ENCODE results near the gene ASIC3.

Gene ASIC3

GRCh38 chr7:151085691-151086620 is 37.6 kb downstream of the ASIC3 start, which contains the start of gene AGAP3:
Gene AGAP3, plus strand, starts transcription at chr7:151086475. Its CDS starts 267 bp downstream, at chr7:151086742.
- peak; percentile 35 to 47 for DNase-seq (ENCODE audit: low read depth in 2 of 2)

DNA sequence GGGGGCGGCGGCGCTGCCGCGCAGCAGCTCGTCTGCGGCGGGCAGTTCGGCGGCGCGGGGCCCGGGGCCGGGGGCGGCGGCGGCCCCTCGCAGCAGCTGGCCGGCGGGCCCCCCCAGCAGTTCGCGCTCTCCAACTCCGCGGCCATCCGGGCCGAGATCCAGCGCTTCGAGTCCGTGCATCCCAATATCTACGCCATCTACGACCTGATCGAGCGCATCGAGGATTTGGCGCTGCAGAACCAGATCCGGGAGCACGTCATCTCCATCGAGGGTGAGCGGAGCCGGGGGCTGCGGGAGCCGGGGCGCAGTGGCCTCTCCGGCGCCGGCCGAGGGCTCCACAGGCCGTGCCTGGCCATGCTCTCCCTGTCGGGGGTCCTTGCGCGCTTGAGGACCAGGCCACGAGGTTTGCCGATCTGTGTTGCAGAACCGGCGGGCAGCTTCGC is 38.5 kb downstream of the ASIC3 start:
- DNase-seq (ENCODE audit: low read depth in 2 of 2) = no peak

DNA sequence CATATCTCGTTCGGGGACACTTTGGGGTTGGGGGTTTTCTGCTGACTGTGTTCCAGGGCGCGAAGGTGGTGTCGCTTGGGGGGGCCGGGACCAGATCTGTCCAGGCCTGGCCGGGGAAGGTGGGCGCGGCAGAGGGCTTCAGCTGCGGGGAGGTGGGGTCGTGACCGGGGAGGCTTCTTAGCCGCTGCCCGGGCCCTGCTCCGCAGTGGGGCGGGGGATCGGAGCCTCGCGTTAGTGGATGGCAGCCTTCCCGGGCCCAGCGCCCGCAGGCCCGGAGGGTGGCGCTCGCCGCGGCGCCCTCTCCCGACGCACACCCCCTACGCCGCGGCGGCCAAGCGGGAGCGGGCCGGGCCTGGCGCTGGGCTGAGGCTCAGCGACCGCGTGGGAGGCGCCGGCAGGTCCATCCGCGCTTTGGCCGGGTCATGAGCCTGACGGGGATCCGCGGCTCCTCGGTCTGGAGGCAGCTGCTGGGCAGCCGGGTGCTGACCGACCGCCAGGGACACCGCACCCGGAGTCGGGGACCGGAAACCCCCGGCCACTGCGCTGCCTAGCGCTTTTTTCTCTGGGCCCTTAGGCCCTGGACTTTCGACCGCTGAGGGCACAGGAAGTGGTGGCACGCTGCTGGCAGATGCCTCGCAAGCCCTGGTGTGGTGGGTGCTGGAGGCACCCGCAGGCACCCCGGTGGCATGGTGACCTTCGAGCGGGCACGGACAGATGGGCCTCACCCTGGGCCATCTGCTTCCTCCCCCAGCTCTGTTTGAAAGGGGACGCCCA is 39.1 kb downstream of the ASIC3 start:
- no peak for DNase-seq (ENCODE audit: low read depth in 2 of 2)

GRCh38 chr7:151088019-151088855 is 39.9 kb downstream of the ASIC3 start:
- DNase-seq (ENCODE audit: low read depth in 2 of 2) = no peak

GRCh38 chr7:151088856-151089699 is 40.7 kb downstream of the ASIC3 start:
- no peak for DNase-seq (ENCODE audit: low read depth in 2 of 2)

- DNase-seq (ENCODE audit: low read depth in 2 of 2) = no peak
Measured at GRCh38 chr7:151089893-151090730, 41.8 kb downstream of the ASIC3 start.

DNA sequence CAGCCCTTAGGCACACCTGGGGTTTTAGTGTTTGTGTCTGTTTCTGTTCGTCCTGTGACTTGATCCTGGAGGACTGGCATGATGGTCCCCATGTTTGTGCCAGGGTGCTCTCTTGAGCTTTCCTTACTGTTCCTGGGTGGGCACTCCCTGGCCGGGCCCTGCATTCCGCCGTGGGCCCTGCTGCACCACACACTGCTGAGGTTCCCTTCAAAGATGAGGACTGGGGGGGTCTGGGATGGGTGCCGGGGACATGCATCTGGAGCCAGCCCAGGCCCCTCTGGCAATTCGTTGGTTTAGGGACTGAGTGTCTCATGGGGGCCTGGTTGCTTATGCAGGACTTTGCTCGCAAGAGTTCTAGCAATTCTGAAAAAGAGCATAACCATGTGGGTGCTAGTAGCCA is 42.7 kb downstream of the ASIC3 start:
- DNase-seq (ENCODE audit: low read depth in 2 of 2) = no peak

DNA sequence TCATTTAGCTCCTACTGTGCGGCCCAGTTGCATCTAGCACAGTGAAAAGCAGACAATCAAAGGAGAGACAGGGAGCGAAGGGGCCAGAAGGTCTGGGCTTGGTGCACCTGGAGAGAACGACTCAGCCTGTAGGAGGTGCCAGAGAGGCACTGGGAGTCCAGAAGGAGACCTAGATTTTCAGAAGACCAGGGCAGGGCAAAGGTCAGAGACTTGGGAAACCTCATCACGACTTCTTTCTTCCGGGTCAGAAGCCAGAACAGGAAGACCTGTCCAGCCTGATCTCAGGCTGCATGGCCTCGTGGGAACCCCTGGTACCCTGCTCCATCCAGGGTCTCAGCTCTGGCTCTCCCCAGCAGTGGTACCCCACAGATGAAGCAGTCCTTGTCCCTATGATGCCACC is 43.1 kb downstream of the ASIC3 start:
- DNase-seq (ENCODE audit: low read depth in 2 of 2) = no peak

DNA sequence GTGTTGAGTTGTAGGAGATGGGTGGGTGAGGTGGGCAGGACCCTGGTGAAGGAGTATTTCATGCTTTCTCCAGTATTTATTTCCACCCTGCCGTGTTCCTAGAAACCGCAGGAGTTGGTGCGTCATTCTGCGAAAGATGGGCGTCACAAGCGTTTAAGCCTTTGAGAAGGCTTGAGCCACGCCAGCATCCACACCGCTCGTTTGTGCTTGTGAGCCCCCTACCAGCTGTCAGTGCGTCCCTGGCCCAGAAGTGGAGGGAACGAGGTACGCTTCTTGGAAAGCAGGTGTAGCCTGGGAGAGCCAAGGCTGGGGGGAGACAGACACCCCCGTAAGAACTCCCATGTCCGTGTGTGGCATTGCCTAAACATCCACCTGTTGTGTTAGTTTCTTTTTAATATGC is 43.7 kb downstream of the ASIC3 start:
- no peak for DNase-seq (ENCODE audit: low read depth in 2 of 2)

- DNase-seq (ENCODE audit: low read depth in 2 of 2) = no peak
Measured at GRCh38 chr7:151093748-151094147, 45.4 kb downstream of the ASIC3 start.

DNA sequence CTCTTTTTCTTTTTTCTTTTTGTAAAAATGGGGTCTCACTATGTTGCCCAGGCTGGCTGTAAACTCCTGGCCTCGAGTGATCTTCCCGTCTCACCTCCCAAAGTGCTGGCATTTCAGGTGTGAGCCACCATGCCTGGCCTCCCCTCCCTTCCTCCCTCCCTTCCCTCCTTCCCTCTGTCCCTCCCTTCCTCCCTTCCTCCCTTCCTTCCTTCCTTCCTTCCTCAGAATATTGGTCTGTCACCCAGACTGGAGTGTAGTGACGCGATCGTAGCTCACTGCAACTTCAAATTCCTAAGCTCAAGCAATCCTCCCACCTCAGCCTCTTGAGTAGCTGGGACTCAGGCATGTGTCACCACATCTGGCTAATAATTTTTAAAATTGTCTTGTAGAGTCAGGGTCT is 46.3 kb downstream of the ASIC3 start:
- no peak for DNase-seq (ENCODE audit: low read depth in 2 of 2)

DNA sequence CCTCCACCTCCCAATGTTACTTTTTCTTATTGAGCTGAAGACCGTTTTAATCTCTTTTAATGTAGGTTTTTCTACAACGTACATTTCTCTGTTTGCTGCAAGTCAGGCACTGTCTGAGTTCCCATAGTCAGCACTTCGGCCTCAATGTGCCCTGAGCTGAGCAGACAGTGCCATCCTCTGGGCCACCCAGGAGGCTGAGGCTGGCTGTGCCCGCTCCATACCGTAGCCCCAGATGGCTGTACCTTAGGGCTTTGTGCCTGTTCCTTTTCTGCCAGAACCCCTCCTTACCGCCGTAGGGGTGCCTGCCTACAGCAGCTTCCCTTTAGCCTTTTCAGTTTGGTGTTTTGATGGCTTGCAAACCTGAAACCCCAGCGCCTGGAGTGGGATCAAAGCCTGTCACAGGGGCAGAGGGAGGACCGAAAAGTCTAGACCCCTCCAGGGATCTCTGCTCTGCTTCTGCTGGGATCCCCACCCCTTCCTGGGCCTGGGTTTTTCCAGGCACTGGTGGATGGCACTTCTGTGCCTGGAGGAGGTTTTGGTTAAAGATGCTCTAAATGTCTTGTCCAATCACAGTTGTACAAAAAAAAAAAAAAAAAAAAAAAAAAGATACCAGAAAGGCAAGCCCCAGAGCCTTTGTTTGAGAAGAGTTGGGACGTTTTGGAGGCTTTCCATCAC is 46.9 kb downstream of the ASIC3 start:
- no peak for DNase-seq (ENCODE audit: low read depth in 2 of 2)

DNA sequence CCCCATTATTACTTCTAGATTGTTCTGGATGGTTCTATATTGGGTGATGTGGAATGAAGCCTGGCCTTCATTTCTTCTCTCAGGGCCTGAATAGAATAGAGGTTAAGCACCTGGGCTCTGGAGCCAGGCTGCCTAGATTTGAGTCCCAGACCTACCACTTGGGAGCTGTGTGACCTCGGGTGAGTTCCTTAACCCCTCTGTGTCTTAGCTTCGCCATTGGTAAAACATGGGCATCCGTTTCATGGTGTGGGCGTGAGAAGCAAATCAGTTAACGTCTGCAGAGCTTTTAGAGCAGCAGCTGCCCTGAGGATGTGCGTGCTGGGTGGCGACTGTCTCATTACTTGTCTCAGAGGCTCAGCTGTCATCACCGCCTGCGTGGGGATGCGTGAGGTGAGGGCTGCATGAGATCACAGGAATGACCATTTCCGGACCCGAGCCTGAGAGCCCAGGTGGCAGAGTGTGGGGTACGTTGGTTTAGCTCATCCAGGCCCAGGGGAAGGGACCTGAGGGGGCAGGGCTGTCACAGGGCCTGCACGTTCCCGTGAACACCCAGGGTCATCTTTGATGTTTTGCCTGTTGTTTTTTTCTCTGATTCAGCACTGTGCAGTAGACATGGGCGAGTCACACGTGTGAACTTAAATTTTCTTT is 47.6 kb downstream of the ASIC3 start:
- no peak for DNase-seq (ENCODE audit: low read depth in 2 of 2)

DNA sequence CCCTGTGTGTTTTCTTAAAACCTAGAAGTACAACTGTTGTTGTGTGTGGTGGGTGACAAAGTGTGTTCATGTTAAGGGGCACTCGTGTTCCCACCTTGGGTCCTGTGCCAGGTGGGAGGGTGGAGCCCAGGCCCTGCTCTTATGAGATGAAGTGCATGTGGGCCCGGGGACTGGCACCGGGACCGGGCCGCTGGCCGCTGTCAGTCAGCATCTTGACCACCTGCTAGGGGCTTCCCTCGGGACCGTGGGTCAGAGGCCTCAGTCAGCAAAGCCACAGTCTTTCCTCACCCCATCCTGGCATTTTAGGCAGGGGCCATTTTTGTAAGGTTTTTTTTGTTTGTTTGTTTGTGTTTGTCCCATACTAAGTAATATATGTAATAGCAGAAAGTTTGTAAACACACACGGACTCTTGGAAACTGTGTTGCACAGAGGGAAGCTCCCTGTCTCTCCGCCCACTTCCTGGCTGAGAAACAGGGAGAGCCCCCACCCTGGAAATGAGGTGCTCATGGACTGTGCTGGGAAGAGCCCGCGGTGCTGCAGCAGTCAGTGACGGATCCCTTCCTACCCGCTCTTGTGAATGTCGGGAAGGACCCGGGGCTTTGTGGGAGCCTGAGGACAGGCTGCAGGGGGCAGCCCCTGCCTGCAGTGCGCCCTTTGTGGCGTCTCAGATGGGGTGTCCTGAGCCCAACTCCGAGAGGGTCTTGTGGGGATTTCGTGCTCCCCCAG is 51.3 kb downstream of the ASIC3 start:
- DNase-seq (ENCODE audit: low read depth in 2 of 2) = no peak

- DNase-seq (ENCODE audit: low read depth in 2 of 2) = no peak
Measured at GRCh38 chr7:151100921-151101320, 52.6 kb downstream of the ASIC3 start.

GRCh38 chr7:151101621-151102396 is 53.5 kb downstream of the ASIC3 start:
- no peak for DNase-seq (ENCODE audit: low read depth in 2 of 2)

Measured in activated CD4-positive, alpha-beta T cell treated with anti-CD3 and anti-CD28 coated beads for 24 hours (primary cell).